HFF-Myc (cell line): Measurements from ENCODE around the gene DCAF11.

Experiments
- DNase-seq: peaks from one replicate; pipeline ENCODE4 v3.0.0-alpha.2; 2011; ENCODE audit warnings: low read depth; ENCODE audit errors: extremely low read depth
- H3K4me3 ChIP-seq: replicated peaks from 2 replicates; pipeline ENCODE4 v1.5.1; 2011; ENCODE audit warnings: low read depth, mild to moderate bottlenecking, control low read depth, low read length
- TF ChIP-seq, protein P1 (sequence below): IDR thresholded peaks from 2 replicates; pipeline ENCODE4 v1.5.1; 2012; ENCODE audit warnings: mild to moderate bottlenecking, low read depth, low read length, control low read depth; ENCODE audit errors: missing control alignments

Gene DCAF11

DNA sequence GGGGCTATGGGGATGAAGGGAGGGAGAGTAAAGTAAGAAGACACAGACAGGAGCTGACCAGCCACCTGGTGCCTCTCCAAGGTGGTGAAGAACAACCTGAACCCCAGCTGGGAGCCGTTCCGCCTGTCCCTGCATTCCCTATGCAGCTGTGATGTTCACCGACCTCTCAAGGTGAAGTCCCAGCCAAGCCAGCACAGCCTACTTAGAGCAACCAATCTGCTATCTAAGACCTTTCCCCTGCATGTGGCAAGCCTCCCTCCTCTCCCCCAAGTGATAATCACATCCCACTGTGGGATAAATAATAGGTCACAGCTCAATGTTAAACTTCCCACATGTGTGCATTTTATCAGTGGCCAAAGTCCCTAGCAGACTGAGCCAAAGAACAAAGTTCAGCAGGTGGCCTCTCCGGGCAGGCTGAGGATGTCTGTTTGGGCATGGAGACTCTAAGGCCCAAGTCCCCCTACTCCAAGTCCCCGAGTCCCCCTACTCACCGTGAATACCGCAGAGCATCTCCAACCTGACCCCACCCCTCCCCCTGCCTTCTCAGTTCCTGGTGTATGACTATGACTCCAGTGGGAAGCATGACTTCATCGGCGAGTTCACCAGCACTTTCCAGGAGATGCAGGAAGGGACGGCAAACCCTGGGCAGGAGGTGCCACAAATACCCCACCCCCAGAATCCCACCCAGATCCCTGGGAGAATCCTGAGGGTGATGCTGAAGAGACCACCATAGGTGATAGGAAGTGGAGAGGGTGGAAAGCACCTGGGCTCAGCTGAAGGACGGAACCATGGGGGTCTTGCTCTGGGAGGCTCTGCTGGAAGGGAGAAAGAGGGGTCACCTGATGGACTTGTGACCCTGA is 39.7 kb upstream of the DCAF11 start:
- DNase-seq = no peak
- TF ChIP-seq, protein P1, sequence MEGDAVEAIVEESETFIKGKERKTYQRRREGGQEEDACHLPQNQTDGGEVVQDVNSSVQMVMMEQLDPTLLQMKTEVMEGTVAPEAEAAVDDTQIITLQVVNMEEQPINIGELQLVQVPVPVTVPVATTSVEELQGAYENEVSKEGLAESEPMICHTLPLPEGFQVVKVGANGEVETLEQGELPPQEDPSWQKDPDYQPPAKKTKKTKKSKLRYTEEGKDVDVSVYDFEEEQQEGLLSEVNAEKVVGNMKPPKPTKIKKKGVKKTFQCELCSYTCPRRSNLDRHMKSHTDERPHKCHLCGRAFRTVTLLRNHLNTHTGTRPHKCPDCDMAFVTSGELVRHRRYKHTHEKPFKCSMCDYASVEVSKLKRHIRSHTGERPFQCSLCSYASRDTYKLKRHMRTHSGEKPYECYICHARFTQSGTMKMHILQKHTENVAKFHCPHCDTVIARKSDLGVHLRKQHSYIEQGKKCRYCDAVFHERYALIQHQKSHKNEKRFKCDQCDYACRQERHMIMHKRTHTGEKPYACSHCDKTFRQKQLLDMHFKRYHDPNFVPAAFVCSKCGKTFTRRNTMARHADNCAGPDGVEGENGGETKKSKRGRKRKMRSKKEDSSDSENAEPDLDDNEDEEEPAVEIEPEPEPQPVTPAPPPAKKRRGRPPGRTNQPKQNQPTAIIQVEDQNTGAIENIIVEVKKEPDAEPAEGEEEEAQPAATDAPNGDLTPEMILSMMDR = no peak

DNA sequence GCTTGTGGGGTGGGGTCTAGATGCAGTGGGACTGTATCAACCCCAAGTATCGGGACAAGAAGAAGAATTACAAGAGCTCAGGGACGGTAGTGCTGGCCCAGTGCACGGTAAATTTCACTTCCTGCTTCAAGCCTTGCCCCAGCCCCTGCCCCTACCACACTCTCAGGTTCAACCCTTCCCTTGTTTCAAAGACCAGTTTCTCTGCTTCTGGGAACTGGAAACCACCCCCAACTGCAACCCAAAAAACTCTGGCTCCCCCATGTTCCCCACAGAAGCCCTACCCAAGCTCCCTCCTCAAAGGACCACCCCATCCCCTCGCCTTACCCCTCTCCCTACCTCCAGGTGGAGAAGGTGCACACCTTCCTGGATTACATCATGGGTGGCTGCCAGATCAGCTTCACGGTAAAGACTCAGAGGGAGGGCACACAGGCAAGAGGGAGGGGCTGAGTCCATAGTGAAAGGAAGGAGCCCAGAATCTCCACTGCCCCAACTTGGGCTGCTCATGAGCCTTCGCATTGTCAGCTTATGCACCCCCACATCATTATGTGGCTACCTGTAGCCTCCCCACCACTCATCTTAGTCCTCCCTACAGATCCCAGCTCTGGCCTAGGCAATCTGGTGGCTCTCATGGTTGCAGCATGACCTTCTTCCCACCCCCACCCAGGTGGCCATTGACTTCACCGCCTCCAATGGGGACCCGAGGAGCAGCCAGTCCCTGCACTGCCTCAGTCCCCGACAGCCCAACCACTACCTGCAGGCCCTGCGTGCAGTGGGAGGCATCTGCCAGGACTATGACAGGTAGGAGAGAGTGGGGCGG is 38.9 kb upstream of the DCAF11 start:
- no peak overlapping the region for H3K4me3 ChIP-seq
- no peak for DNase-seq
- TF ChIP-seq, protein P1 = no peak

More for the DNA sequence above, 39.7 kb upstream of the DCAF11 start:
- no peak overlapping the region for H3K4me3 ChIP-seq

DNA sequence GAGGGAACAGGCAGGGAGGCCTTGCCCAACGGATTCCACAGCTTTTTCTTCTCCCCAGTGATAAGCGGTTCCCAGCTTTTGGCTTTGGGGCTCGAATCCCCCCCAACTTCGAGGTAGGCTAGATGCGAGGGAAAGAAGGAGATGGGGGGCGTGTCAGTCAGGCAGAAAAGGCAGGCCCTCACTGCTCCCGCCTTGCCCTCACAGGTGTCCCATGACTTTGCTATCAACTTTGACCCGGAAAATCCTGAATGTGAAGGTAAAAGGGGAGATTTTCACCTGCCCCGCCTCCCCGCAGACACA is 38.3 kb upstream of the DCAF11 start:
- TF ChIP-seq, protein P1 = no peak
- DNase-seq = no peak
- H3K4me3 ChIP-seq = no peak overlapping the region

DNA sequence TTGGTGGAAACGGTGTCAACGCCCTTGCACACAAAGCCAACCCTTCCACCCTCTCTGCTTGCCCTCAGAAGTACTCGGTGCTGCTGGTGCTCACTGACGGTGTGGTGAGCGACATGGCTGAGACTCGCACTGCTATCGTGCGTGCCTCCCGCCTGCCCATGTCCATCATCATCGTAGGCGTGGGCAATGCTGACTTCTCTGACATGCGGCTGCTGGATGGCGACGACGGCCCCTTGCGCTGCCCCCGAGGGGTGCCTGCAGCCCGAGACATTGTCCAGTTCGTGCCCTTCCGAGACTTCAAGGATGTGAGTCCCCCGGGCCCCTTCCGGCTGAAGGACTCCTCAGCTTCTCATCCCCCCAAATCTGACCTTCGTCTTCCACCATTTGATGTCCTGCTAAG is 37.5 kb upstream of the DCAF11 start:
- no peak overlapping the region for H3K4me3 ChIP-seq
- DNase-seq = no peak
- TF ChIP-seq, protein P1 = no peak

DNA sequence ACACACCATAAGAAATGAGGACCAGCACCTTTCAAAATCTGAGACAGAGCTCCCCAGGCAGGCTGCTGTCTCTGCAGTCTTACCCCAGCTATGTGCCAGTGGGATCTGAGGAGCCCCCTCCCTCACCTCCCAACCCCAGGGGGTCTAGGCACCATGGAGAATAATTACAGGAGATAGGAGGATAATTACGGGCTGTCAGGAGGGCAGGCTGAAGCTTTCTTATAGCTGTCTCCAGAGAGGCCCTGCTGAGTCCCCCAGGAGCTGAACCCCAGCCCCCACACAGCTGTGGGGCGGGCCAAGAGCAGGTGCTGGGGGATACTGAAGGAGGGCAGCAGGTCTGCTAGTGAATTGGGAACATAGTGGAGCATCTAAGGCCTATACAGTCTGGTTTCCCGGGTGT is 36.4 kb upstream of the DCAF11 start:
- TF ChIP-seq, protein P1 = no peak
- no peak overlapping the region for H3K4me3 ChIP-seq
- no peak for DNase-seq

DNA sequence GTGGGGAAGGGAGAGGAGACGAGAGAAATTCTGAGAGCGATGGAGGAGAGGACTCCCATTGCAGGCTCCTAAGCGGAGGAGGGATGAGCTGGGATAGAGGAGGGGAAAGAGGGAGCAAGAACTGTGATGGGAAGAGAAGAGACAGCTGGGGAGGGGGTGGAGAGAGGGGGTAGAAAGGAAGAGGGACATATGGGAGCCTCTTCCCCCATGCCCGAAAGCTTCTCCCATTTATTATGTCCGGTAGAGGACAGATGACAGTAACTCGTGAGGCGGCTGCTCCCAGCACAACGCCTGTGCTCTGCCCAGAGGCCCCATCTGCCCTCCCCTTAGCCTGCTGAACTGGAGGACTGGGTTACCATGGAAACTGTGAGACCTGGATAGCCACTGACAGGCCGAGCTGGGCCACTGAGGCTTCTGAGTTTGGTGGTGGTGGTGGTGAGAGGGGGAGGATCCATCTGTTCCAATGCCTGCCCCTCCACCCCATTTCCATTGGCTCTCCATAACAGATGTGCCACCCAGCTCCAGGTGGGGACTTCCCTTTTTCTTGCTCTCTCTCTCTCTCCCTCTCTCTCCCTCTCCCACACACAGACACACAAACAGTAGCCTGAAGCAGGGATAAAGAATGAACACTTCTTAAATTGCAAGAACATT is 35.0 kb upstream of the DCAF11 start:
- DNase-seq = no peak
- TF ChIP-seq, protein P1 = no peak
- H3K4me3 ChIP-seq = no peak overlapping the region
